ENCODE measurements around the gene RGS17.

RGS17 gene

GRCh38 chr6:153130515-153131036 is 506 bp downstream of the RGS17 start:
- peaks cover 3% of the 10 kb centered on the region for H3K9me3 Mint-ChIP-seq
- peaks cover 53% of the 10 kb centered on the region for H3K27me3 Mint-ChIP-seq (ENCODE audit: low read depth)
- peaks cover 10% of the 10 kb centered on the region for H3K4me1 Mint-ChIP-seq
- peak overlapping the region; percentile 92 to 95 (median 93) for H3K4me3 Mint-ChIP-seq
- H3K27ac Mint-ChIP-seq: no peak overlapping the region
- H3K36me3 Mint-ChIP-seq (ENCODE audit: low read depth): no peaks in the 10 kb centered on the region
- TF ChIP-seq CTCF (IDR thresholded peaks at IDR 0.05; ENCODE audit: unreplicated experiment in 3 of 3): no peak

GRCh38 chr6:153129873-153130514 is 1.1 kb downstream of the RGS17 start:
- Mint-ChIP-seq H3K4me3 (peak overlapping the region; percentile 89 to 94 (median 93)), H3K27ac (no peak overlapping the region), H3K4me1 (peaks cover 10% of the 10 kb centered on the region), H3K9me3 (peaks cover 3% of the 10 kb centered on the region), H3K27me3 (ENCODE audit: low read depth) (peaks cover 53% of the 10 kb centered on the region), H3K36me3 (ENCODE audit: low read depth) (no peaks in the 10 kb centered on the region)
- TF ChIP-seq CTCF (IDR thresholded peaks at IDR 0.05; ENCODE audit: unreplicated experiment in 3 of 3): no peak

GRCh38 chr6:153126218-153126617 is 4.9 kb downstream of the RGS17 start:
- Mint-ChIP-seq H3K4me1 (peaks cover 10% of the 10 kb centered on the region), H3K36me3 (ENCODE audit: low read depth) (no peaks in the 10 kb centered on the region), H3K4me3 (no peak overlapping the region), H3K27me3 (ENCODE audit: low read depth) (peaks cover 49% of the 10 kb centered on the region), H3K9me3 (no peaks in the 10 kb centered on the region), H3K27ac (no peak overlapping the region)
- TF ChIP-seq CTCF (IDR thresholded peaks at IDR 0.05; ENCODE audit: unreplicated experiment in 3 of 3): no peak

- TF ChIP-seq CTCF (IDR thresholded peaks at IDR 0.05; ENCODE audit: unreplicated experiment in 3 of 3): no peak
- Mint-ChIP-seq H3K36me3 (ENCODE audit: low read depth) (no peaks in the 10 kb centered on the region), H3K4me3 (no peak overlapping the region), H3K9me3 (no peaks in the 10 kb centered on the region), H3K27ac (no peak overlapping the region), H3K4me1 (peaks cover 5% of the 10 kb centered on the region), H3K27me3 (ENCODE audit: low read depth) (peaks cover 40% of the 10 kb centered on the region)
These were observed 6.0 kb downstream of the RGS17 start for GRCh38 chr6:153125032-153125431.

GRCh38 chr6:153123801-153124200 is 7.3 kb downstream of the RGS17 start:
- Mint-ChIP-seq H3K4me3 (no peak overlapping the region), H3K27me3 (ENCODE audit: low read depth) (peaks cover 27% of the 10 kb centered on the region), H3K9me3 (no peaks in the 10 kb centered on the region), H3K36me3 (ENCODE audit: low read depth) (no peaks in the 10 kb centered on the region), H3K4me1 (no peaks in the 10 kb centered on the region), H3K27ac (no peak overlapping the region)
- no peak for TF ChIP-seq CTCF (IDR thresholded peaks at IDR 0.05; ENCODE audit: unreplicated experiment in 3 of 3)

GRCh38 chr6:153121311-153121710 is 9.8 kb downstream of the RGS17 start:
- H3K36me3 Mint-ChIP-seq (ENCODE audit: low read depth): no peaks in the 10 kb centered on the region
- peaks cover 3% of the 10 kb centered on the region for H3K27me3 Mint-ChIP-seq (ENCODE audit: low read depth)
- no peaks in the 10 kb centered on the region for H3K4me1 Mint-ChIP-seq
- no peak for TF ChIP-seq CTCF (IDR thresholded peaks at IDR 0.05; ENCODE audit: unreplicated experiment in 3 of 3)
- H3K27ac Mint-ChIP-seq: no peak overlapping the region
- H3K9me3 Mint-ChIP-seq: no peaks in the 10 kb centered on the region
- no peak overlapping the region for H3K4me3 Mint-ChIP-seq

All from nephron (organoid).